NCI-H1694 treated with DMSO at 0.1 percent for 48 hours (cell line): ENCODE results near the gene SEL1L2.

Experiments used
- DNase-seq: peaks from one replicate; lab custom pipeline; 2025; lab: John Stamatoyannopoulos, UW

Gene SEL1L2

DNA sequence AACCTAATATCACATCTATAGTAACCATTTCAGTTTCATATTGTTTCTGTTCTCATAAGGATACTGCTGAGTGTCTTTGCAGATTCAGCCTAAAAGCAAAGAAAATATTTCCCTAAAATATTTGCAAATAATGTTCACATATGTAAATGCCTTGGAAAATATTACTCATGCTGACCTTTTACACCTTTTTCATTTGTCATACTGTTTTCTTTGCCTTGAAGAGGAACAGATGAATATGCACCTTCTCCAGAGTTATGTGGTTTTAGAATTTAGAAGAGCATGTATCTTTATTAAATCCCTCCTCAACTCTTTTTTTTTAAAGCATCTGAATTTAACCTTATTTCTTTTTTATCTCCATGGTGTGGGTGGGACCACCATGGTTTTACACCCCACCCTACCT lies 173.1 kb downstream of the SEL1L2 start:
- no peak for DNase-seq

GRCh38 chr20:13816757-13817156 lies 173.7 kb downstream of the SEL1L2 start:
- DNase-seq, result no peak

DNA sequence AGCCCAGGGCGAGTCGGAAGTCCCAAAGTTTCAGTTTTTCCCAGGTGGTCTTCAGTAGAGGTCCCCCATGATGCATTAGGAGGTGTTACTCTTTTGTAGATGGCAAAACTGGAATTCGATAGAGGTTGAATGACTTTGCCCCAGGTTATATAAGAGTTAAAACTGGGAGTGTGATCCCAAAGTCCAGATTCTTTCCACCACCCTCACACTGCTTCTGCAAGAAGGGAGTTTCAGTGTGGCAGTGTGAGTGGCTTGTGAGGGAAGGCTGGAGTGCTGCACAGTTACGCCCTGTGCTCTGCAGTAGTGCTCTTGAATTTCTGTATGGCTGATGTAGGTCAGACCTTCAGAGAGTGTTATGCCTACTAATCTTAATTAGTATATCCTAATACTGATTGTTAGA lies 175.7 kb downstream of the SEL1L2 start:
- DNase-seq, result no peak

- no peak for DNase-seq
Measured at GRCh38 chr20:13813910-13814309, 176.5 kb downstream of the SEL1L2 start.

- no peak for DNase-seq
Measured at GRCh38 chr20:13810446-13810845, 180.0 kb downstream of the SEL1L2 start.

DNA sequence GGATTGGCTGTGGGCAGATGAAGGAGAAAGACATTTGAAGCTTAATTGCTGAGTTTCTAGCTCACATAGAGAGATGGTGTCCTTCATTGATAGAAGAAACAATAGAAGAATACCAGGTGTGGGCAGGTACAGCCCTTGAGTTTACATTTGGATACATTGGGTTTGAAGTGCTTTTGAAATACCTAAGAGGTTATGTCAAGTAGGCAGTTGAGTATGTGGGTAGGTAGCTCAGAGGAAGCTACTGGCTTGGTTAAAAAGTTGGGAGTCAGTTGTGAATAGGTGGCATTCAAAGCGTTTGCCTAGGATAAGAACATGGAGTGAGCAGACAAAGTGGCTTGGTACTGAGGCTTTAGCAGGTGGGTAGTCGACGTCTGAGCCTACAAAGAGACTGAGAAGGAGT lies 180.6 kb downstream of the SEL1L2 start:
- no peak for DNase-seq

- DNase-seq, result no peak
Measured at GRCh38 chr20:13809373-13809772, 181.0 kb downstream of the SEL1L2 start.

GRCh38 chr20:13800728-13801134 lies 189.7 kb downstream of the SEL1L2 start:
- peak; percentile 93 for DNase-seq

DNA sequence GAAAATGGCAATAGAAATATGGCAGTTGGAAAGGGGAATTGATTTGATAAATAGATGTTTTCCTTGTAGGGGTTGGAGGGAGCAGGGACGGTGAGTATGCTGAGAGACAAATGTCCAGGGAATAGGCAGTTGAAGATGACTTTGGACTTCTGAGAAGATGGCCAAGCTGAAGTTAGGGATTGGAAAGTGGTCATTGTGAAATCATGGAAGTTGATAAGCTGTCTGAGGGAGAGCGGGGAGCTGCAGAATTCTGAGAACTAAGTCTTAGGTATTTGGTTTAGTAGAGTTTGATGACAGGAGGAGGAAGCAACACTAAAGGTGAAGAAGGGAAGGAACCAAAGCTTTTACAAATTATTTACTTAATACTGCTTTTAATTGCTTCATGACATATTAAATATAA lies 190.4 kb downstream of the SEL1L2 start:
- DNase-seq, result no peak
